GM21526 (cell line): ENCODE data around the gene WNK2.

Experiments
- ATAC-seq: cut with Tn5 transposase; IDR thresholded peaks from one replicate; pipeline ENCODE4 v1.9.1; 2021; ENCODE audit warnings: moderate library complexity; ENCODE audit not compliant: unreplicated experiment, low FRiP score

Gene WNK2

GRCh38 chr9:93232388-93232960, 48.5 kb downstream of the WNK2 start:
- no peak for ATAC-seq

GRCh38 chr9:93233033-93233432, 49.1 kb downstream of the WNK2 start:
- no peak for ATAC-seq

GRCh38 chr9:93234600-93234999, 50.7 kb downstream of the WNK2 start:
- ATAC-seq = no peak

GRCh38 chr9:93235300-93235960, 51.5 kb downstream of the WNK2 start:
- ATAC-seq = no peak

GRCh38 chr9:93236541-93237206, 52.7 kb downstream of the WNK2 start:
- no peak for ATAC-seq

- ATAC-seq = no peak
These were observed 53.6 kb downstream of the WNK2 start for GRCh38 chr9:93237540-93237939.

- ATAC-seq = no peak
These were observed 55.3 kb downstream of the WNK2 start for GRCh38 chr9:93238953-93239925.

GRCh38 chr9:93240891-93241334, 57.0 kb downstream of the WNK2 start:
- no peak for ATAC-seq

- no peak for ATAC-seq
These were observed 59.2 kb downstream of the WNK2 start for GRCh38 chr9:93243112-93243511.

GRCh38 chr9:93244101-93244500, 60.2 kb downstream of the WNK2 start:
- ATAC-seq = no peak

- no peak for ATAC-seq
These were observed 60.8 kb downstream of the WNK2 start for GRCh38 chr9:93244510-93245436.

GRCh38 chr9:93245437-93245970, 61.6 kb downstream of the WNK2 start:
- ATAC-seq = no peak

GRCh38 chr9:93246111-93246510, 62.2 kb downstream of the WNK2 start:
- ATAC-seq = no peak

- ATAC-seq = no peak
These were observed 62.6 kb downstream of the WNK2 start for GRCh38 chr9:93246526-93246925.

GRCh38 chr9:93247099-93247865, 63.3 kb downstream of the WNK2 start:
- no peak for ATAC-seq

GRCh38 chr9:93247892-93248291, 64.0 kb downstream of the WNK2 start:
- no peak for ATAC-seq

- ATAC-seq = no peak
These were observed 64.6 kb downstream of the WNK2 start for GRCh38 chr9:93248386-93249040.

- ATAC-seq = no peak
These were observed 66.2 kb downstream of the WNK2 start for GRCh38 chr9:93250185-93250584.
